Esophagus muscularis mucosa (tissue), 4 donors: ENCODE results near the gene ATP8B3.

ENCODE experiments used
- CTCF ChIP-seq, 3 experiments: fragments of 200-600 bp in 2 of 3; fragments of 450-650 bp in 1 of 3; sonication (generic) in 2 of 3; IDR thresholded peaks; one replicate each; pipeline ENCODE4 v1.5.1; 2017 to 2019; ENCODE audit warnings: antibody characterized with exemption in 3 of 3, mild to moderate bottlenecking in 2 of 3, moderate library complexity in 1 of 3
- EP300 ChIP-seq: sonication (generic); formaldehyde crosslinking; IDR thresholded peaks from one replicate; pipeline ENCODE4 v1.6.1; 2017; ENCODE audit warnings: antibody characterized with exemption
- POLR2A ChIP-seq: fragments of 450-650 bp; IDR thresholded peaks from one replicate; pipeline ENCODE4 v1.6.1; 2017; ENCODE audit warnings: antibody characterized with exemption, moderate library complexity, mild to moderate bottlenecking, low read depth
- POLR2AphosphoS5 ChIP-seq, 2 donors: sonication (generic); formaldehyde crosslinking; IDR thresholded peaks; one replicate each; pipeline ENCODE4 v1.6.1; 2017; ENCODE audit warnings: antibody characterized with exemption in 2 of 2

- TF ChIP-seq CTCF (IDR thresholded peaks at IDR 0.05), result no peak
- no peak for TF ChIP-seq POLR2A
- no peak for TF ChIP-seq POLR2AphosphoS5 (IDR thresholded peaks at IDR 0.05)
- TF ChIP-seq EP300, result no peak
These were observed 5.6 kb upstream of the ATP8B3 start for GRCh38 chr19:1817553-1818179.
